Liver (tissue), 5 donors: Measurements from ENCODE around the gene LMOD2. TPM values are rescaled to one million over a fixed set of nuclear protein-coding genes. Genes with fewer than 3 reads are reported as not detected.

Experiments
- GABPA ChIP-seq, 2 donors: IDR thresholded peaks in 1 of 2; conservative IDR thresholded peaks in 1 of 2; 2 replicates each; pipeline ENCODE4 v1.6.1; 2016; ENCODE audit warnings: antibody characterized with exemption in 2 of 2, mild to moderate bottlenecking in 1 of 2, moderate library complexity in 1 of 2
- YY1 ChIP-seq: IDR thresholded peaks from 2 replicates; pipeline ENCODE4 v1.6.1; 2016; ENCODE audit warnings: antibody characterized with exemption, mild to moderate bottlenecking
- polyA plus RNA-seq, 2 donors: library from polyadenylated mRNA; stranded (reverse) in 1 of 2; unstranded in 1 of 2; fragments of 200-250 nt in 1 of 2; fragments of >200 nt in 1 of 2; fragmentation: Nextera tagmentation in 1 of 2; extraction: Ambion mirVana in 1 of 2; gene quantifications; one replicate each; pipeline versions ENCODE4 v1.2.1 to v1.2.3, GENCODE V29; 2013 to 2015
- total RNA-seq, 2 donors: library from RNA; depleted of rRNA; stranded (reverse); fragments of >200 nt; gene quantifications; one replicate each; pipeline ENCODE4 v1.2.3, GENCODE V29; 2014
- TF ChIP-seq, protein P1 (sequence below): IDR thresholded peaks from 2 replicates; pipeline ENCODE4 v1.6.1; 2016; ENCODE audit warnings: antibody characterized with exemption
- TF ChIP-seq, protein P2 (sequence below): IDR thresholded peaks from 2 replicates; pipeline ENCODE4 v1.6.1; 2016; ENCODE audit warnings: antibody characterized with exemption, mild to moderate bottlenecking
- donor health status: healthy.
- donor health status: healthy.
- donor health status: healthy.

Gene LMOD2
- total and polyA plus RNA-seq, 4 donors: not detected

DNA sequence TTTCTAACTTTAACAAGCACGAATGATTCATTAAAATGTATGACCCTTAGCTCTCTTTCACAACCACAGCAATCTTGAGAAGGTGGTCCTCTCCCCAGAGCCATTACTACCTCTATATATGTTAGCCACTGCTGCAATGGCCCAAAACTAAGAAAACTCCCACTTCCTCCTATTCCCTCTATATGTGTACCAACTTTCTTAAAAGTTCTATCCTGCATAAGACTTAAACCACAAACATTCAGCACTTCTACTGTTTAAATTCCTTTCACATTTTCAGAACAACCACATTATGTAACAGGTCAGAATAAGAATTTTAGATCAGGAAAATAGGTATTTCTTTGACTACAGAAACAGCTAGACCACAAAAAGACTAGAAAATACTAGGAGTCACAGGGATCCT lies 57.0 kb downstream of the LMOD2 start (continued):
- TF ChIP-seq, protein P1, sequence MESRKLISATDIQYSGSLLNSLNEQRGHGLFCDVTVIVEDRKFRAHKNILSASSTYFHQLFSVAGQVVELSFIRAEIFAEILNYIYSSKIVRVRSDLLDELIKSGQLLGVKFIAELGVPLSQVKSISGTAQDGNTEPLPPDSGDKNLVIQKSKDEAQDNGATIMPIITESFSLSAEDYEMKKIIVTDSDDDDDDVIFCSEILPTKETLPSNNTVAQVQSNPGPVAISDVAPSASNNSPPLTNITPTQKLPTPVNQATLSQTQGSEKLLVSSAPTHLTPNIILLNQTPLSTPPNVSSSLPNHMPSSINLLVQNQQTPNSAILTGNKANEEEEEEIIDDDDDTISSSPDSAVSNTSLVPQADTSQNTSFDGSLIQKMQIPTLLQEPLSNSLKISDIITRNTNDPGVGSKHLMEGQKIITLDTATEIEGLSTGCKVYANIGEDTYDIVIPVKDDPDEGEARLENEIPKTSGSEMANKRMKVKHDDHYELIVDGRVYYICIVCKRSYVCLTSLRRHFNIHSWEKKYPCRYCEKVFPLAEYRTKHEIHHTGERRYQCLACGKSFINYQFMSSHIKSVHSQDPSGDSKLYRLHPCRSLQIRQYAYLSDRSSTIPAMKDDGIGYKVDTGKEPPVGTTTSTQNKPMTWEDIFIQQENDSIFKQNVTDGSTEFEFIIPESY: no peak
- TF ChIP-seq YY1 (no peak), GABPA (IDR thresholded peaks at IDR 0.05 in 1 of 2, conservative IDR thresholded peaks at IDR 0.05 in 1 of 2) (no peak)
- TF ChIP-seq, protein P2, sequence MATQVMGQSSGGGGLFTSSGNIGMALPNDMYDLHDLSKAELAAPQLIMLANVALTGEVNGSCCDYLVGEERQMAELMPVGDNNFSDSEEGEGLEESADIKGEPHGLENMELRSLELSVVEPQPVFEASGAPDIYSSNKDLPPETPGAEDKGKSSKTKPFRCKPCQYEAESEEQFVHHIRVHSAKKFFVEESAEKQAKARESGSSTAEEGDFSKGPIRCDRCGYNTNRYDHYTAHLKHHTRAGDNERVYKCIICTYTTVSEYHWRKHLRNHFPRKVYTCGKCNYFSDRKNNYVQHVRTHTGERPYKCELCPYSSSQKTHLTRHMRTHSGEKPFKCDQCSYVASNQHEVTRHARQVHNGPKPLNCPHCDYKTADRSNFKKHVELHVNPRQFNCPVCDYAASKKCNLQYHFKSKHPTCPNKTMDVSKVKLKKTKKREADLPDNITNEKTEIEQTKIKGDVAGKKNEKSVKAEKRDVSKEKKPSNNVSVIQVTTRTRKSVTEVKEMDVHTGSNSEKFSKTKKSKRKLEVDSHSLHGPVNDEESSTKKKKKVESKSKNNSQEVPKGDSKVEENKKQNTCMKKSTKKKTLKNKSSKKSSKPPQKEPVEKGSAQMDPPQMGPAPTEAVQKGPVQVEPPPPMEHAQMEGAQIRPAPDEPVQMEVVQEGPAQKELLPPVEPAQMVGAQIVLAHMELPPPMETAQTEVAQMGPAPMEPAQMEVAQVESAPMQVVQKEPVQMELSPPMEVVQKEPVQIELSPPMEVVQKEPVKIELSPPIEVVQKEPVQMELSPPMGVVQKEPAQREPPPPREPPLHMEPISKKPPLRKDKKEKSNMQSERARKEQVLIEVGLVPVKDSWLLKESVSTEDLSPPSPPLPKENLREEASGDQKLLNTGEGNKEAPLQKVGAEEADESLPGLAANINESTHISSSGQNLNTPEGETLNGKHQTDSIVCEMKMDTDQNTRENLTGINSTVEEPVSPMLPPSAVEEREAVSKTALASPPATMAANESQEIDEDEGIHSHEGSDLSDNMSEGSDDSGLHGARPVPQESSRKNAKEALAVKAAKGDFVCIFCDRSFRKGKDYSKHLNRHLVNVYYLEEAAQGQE: no peak

Other genes starting within 250 kb of the LMOD2 start
- under 1 TPM; 0.05 to 0.25 TPM for gene IQUB, start 121.3 kb upstream of the LMOD2 start, total RNA-seq
- gene IQUB, start 121.3 kb upstream of the LMOD2 start, polyA plus RNA-seq: under 1 TPM; 0.03 to 0.13 TPM
- 10 to 100 TPM; 27.4 to 30.8 TPM for gene NDUFA5, start 98.0 kb upstream of the LMOD2 start, total RNA-seq
- gene NDUFA5, start 98.0 kb upstream of the LMOD2 start, polyA plus RNA-seq: 100 to 1,000 TPM in 1 of 2 donors, 10 to 100 TPM in 1; 38.0 to 102 TPM
- not detected for gene ASB15, start 54.0 kb upstream of the LMOD2 start, total RNA-seq
- gene ASB15, start 54.0 kb upstream of the LMOD2 start, polyA plus RNA-seq: not detected
- 10 to 100 TPM; 18.2 to 20.7 TPM for gene WASL, start 93.1 kb downstream of the LMOD2 start, total RNA-seq
- gene WASL, start 93.1 kb downstream of the LMOD2 start, polyA plus RNA-seq: 10 to 100 TPM; 12.9 to 18.1 TPM
- gene HYAL4, start 189.3 kb downstream of the LMOD2 start, total RNA-seq: not detected
- not detected for gene HYAL4, start 189.3 kb downstream of the LMOD2 start, polyA plus RNA-seq